ENCODE results near the gene SCMH1.

The SCMH1 gene

GRCh38 chr1:41098730-41099460 is 143.2 kb downstream of the SCMH1 start:
- DNase-seq (ENCODE audit: low read depth in 2 of 2): no peak

GRCh38 chr1:41097105-41097504 is 145.0 kb downstream of the SCMH1 start:
- no peak for DNase-seq (ENCODE audit: low read depth in 2 of 2)

DNA sequence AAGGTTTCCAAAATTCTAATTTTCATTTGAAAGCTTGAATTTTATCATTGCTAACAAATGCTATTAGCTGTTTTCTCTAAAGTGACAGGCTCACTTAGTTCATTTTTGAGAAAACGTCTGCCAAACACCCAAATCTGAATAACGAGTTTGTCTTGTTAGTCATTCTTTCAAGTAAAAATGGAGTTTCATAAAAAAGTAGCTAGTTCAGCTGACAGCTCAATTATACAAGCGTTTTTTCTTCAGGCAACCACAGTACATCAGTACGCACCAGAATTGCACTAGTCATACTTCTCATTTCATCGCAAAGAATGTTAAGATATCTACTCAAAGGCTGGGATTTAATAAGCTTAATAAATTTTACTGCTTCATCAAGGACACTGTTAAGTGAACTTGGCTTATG is 148.3 kb downstream of the SCMH1 start:
- no peak for DNase-seq (ENCODE audit: low read depth in 2 of 2)

DNA sequence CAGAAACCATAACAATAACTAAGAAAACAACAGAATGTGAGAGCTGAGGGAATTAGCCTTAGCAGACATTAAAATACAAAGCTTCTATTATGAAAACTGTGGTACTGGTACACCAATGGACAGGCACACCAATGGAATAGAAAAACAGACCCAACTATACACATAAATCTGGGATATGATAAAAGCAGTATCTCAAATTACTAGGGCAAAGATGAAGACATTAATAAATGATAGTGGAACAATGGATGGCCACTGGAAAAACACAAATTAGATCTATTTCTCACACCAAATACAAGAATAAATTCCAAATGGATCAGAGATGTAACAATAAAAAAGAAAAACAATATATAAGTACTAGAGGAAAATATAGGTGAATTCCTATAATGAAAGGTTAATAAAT is 155.2 kb downstream of the SCMH1 start:
- no peak for DNase-seq (ENCODE audit: low read depth in 2 of 2)

DNA sequence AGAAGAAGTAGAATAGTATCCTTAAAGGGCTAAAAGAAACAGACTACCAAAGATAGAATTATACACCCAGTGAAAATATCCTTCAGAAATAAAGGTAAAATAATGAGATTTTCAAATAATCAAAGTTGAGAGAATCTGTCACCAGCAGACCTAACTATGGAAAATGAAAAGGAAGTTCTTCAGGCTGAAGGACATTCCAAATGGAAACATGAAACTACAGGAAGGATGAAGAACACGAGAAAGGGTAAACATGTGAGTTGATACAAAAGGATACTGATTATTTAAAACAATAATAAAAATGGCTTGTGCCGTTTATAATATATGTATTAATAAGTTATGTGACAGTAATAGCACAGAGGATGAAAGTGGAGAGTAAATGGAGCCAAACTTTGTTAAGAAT is 163.5 kb downstream of the SCMH1 start:
- DNase-seq (ENCODE audit: low read depth in 2 of 2): no peak

GRCh38 chr1:41078193-41078592 is 163.9 kb downstream of the SCMH1 start:
- DNase-seq (ENCODE audit: low read depth in 2 of 2): no peak

DNA sequence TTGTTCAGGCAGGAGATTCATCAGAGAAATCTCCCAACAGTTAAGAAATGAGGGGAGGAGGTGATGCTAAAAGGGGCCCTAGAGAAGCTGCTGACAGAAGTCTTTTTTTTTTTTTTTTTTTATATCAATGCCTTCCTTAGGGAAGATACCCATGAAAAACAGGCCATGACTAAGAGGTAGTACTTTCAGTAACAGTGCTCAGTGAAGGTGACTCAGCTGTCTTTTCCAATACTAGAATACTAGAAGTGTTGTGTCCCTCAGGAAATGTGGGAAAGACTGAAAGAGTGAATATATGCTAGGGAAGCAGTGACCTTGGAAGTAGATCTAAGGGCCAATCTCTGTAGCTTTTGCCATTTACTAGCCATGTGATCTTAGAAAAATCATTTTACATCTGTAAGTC is 168.1 kb downstream of the SCMH1 start:
- no peak for DNase-seq (ENCODE audit: low read depth in 2 of 2)

- DNase-seq (ENCODE audit: low read depth in 2 of 2): no peak
Observed at GRCh38 chr1:41072051-41072450, 170.1 kb downstream of the SCMH1 start.

DNA sequence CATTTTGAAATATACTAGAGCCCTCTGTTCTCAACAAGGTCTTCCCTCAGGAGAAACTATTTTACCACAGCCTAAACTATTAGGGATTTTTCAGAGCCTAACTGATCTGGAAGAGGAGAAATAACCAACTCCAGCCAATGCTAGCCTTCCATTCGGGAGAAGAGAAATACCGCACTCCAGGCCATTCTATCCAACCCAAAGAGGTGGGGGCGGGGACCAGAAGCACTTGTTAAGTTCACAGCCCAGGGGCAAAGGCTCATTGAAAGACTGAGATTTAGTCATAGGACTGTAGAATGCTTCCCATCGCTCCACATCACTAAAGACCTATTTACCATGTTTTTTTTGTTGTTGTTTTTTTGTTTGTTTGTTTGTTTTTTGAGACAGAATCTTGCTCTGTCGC is 185.2 kb downstream of the SCMH1 start:
- DNase-seq (ENCODE audit: low read depth in 2 of 2): no peak

DNA sequence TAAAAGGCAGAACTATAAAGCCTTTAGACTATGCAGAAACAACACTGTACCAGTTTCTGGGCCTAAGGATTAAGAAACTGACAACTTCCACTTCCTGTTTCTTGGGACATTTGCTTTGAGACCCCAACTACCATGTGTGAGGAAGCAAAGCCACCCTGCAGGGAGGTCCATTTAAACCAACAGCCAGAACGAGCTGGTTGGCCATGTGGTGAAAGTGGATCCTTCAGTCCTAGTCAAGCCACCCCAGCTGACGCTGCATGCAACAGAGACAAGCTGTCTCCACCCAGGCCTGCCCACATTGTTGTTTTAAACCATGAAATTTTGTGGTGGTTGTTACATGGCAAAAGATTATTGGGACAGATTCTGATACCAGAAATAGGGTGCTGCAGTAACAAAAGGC is 188.8 kb downstream of the SCMH1 start:
- no peak for DNase-seq (ENCODE audit: low read depth in 2 of 2)

GRCh38 chr1:41051022-41051421 is 191.1 kb downstream of the SCMH1 start:
- no peak for DNase-seq (ENCODE audit: low read depth in 2 of 2)

- DNase-seq (ENCODE audit: low read depth in 2 of 2): no peak
Observed at GRCh38 chr1:41048540-41048939, 193.6 kb downstream of the SCMH1 start.

DNA sequence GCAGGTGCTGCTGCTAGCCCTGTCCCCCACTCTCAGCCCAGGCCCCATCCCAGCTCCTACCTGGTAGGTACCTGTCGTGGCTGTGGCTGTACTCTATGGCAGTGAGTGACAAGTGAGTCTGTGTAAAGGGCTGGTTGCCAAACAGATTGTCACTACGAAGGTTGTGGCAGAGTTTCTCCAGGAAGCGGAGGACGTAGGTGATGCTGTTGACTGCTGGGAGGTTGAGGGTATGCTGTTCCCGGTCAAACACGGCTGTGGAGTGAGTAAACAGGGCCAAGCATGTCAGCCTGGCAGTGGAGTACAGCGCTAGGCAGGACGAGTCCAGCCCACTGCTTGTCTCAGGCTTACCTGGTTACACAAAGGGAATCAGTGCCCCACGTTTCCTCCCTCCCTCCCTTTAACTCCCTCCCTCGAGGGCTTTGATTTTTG is 195.7 kb downstream of the SCMH1 start:
- no peak for DNase-seq (ENCODE audit: low read depth in 2 of 2)

GRCh38 chr1:41045740-41046139 is 196.4 kb downstream of the SCMH1 start:
- no peak for DNase-seq (ENCODE audit: low read depth in 2 of 2)

GRCh38 chr1:41044187-41044586 is 197.9 kb downstream of the SCMH1 start:
- no peak for DNase-seq (ENCODE audit: low read depth in 2 of 2)

DNA sequence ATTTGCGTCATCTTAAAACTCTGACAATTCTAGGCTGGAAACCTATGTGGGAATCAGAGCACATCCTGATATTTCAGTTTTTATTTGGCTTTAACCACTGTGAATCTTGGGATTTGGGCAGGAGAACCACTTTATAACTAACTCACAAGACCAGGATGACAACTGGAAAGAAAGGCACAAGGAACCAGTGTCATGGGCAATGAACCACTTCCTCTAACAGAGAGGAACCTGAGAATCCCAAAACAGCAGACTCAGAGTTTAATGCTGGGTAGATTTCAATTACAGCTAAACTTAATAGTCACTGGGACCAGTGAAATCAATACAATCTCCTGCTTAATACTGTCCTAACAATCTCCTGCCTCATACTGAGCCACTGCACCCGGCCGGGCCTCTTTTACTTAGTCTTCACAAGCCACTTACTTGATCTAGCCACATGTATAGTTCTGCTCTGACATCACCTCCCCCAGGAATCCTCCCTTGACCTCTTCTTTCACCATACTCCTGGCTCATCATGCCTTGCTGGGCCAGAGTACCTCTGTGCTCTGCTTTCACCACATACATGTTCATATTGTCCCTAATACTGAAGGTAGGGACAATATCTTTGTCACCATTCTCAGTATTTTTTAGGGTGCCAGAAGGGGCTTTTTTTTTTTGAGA is 200.4 kb downstream of the SCMH1 start:
- no peak for DNase-seq (ENCODE audit: low read depth in 2 of 2)

- no peak for DNase-seq (ENCODE audit: low read depth in 2 of 2)
Observed at GRCh38 chr1:41038110-41038509, 204.0 kb downstream of the SCMH1 start.

DNA sequence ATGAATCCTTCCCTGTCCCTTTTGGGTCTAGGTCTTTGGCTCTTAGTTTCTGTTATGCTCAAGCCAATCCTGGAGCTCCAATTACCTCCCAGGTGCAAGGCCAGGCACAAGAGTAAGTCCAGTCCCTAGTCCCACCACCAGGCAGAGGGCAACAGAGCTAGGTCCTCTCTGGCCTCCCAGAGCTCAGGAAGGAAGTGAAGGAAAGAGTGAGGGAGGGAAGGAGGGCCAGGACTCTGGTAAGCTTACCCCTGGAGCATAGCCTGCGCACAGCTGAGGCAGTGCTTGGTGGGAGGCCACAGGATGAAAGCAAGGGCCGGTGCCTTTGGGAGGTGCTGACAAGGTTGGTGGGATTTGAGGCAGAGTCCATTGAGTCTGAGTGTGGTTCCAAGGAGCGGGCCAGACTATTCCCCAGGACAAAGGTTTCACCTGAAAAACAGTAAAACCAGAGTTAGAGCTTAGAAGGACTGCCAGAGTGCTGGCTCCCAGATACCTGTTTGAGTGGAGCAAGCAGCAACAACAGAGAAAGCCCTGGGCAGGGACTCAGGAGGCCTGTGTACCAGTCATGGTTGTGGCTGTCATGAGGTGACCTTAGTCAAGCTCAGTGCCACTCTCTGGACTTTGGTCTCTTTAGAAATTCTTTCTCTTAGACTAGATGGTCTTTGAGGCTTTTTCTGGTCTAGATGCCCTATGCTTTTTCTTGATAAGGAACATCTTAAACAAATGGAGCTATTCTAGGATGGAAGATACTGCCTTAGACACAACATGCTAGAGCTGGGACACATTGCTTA is 204.8 kb downstream of the SCMH1 start:
- DNase-seq (ENCODE audit: low read depth in 2 of 2): no peak

DNA sequence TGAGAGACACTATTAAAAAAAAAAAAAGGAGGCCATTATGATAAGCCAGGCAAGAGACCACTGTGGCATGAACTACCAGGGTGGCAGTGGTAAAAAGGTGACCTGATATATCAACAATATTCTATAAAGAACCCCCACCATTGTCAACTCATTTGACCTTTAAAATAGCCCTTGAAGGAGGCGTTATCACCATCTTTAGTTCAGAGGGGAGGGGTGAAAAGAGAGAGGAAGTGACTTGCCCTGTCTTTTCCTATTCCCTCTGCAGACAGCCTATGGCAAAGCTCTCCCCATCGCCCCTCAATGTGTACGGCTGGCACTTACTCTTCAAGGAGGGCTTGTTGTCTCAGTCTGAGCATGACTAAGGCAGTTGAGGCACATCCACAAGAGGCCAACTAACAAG is 208.8 kb downstream of the SCMH1 start:
- DNase-seq (ENCODE audit: low read depth in 2 of 2): no peak

DNA sequence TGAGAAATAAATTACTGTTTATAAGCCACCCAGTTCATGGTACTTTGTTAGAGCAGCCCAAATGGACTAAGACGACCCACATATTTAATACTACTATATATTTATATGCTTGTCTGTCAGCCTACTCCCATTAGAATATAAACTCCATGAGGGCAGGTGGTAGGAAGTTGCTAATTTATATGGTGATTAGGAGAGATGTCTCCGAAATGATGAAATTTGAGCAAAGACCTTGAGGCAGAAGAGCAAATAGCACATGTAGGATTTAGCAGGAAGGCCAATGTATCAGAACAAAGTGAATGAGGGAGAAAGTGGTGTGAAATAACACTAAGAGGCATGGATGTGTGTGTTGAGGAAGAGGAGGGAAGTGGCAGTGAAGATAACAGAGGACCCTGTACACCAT is 210.0 kb downstream of the SCMH1 start:
- no peak for DNase-seq (ENCODE audit: low read depth in 2 of 2)

DNA sequence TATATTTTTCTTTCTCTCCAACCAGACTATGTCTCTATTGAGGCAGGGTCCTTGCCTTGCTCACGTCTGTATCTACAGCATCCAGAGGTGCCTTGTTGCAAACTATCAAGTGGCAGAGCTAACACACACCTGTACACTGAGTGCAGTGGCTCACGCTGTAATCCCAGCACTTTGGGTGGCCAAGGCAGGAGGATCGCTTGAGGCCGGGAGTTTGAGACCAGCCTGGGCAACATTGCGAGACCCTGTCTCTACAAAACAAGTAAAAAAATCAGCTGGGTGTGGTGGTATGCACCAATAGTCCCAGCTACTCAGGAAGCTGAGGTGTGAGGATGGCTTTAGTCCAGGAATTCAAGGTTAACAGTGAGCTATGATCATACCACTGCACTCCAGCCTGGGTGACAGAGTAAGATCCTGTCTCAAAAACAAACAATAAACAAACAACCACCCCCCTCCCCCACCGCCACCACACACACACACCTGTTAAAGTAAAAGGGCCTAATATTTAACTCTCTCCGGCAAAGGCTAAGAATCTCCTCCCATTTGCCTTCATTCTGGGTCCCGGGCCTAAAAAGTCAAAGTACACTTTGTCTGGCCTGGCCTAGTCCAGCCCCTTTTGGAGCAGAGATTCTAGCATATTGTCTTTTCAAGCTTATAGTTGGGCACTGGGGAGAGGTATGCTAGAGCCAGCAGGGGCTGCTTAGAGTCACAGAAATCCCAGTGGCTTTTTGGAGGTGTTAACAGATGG is 211.1 kb downstream of the SCMH1 start:
- no peak for DNase-seq (ENCODE audit: low read depth in 2 of 2)

DNA sequence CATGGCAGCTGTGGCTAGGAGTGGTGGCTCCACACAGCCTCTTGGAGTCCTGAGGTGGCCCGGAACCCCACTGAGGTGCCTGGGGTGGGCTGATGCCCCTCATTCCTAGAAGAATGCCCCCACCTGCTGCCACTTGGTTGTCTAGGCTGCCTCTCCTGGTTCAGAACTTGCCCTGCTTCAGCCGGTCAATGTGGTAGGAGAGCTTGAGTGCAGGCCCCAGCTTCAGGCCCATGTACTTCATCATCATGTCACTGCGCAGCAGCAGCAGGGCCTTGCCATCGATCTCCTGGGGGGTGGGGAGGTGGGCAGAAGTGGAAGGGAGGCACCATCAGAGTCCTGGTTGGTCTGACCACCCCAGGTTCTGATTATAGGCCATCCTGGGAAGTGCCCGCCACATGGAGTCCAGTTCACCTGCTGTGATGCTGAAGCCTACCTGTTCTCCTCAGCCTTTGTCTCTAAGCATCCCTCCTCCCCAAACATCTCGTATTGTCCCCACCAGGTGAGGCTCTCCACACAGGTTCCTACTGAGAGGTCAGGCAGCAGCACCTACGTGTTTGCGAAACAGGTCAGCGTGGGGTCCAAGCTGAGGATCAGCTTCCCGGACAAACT is 214.0 kb downstream of the SCMH1 start:
- DNase-seq (ENCODE audit: low read depth in 2 of 2): no peak
